C4-2B (cell line): Measurements from ENCODE around the gene B4GALT1.

Experiments
- CTCF ChIP-seq: fragments of 450-650 bp; conservative IDR thresholded peaks from 2 replicates; pipeline ENCODE4 v1.5.1; 2017; ENCODE audit warnings: mild to moderate bottlenecking
- ZFX ChIP-seq: fragments of 450-650 bp; IDR thresholded peaks from 2 replicates; pipeline ENCODE4 v1.6.1; 2017

GRCh38 chr9:33211695-33212393 is 44.7 kb upstream of the B4GALT1 start:
- TF ChIP-seq CTCF (no peak), ZFX (no peak)
